ENCODE measurements around the gene WDR27. TPM values are rescaled to one million over a fixed set of nuclear protein-coding genes. Genes with fewer than 3 reads are reported as not detected.

The WDR27 gene
- total RNA-seq, 1 donor from 2014 or later = 128 TPM

GRCh38 chr6:169529931-169530751 is 171.7 kb downstream of the WDR27 start:
- Mint-ChIP-seq H3K4me3 (no peak overlapping the region), H3K27me3 (ENCODE audit: low read depth) (no peaks in the 10 kb centered on the region), H3K27ac (no peak overlapping the region), H3K9me3 (peaks cover 18% of the 10 kb centered on the region), H3K36me3 (peaks cover 14% of the 10 kb centered on the region), H3K4me1 (no peaks in the 10 kb centered on the region)
- TF ChIP-seq CTCF (IDR thresholded peaks at IDR 0.05; ENCODE audit: unreplicated experiment) = no peak
- no peak for DNase-seq (ENCODE audit: low spot score in 2 of 2, unreplicated experiment in 2 of 2)

GRCh38 chr6:169528755-169529154 is 173.1 kb downstream of the WDR27 start:
- H3K4me1 Mint-ChIP-seq = no peaks in the 10 kb centered on the region
- H3K4me3 Mint-ChIP-seq = no peak overlapping the region
- H3K27me3 Mint-ChIP-seq (ENCODE audit: low read depth) = no peaks in the 10 kb centered on the region
- H3K27ac Mint-ChIP-seq = no peak overlapping the region
- H3K36me3 Mint-ChIP-seq = peaks cover 10% of the 10 kb centered on the region
- DNase-seq (ENCODE audit: low spot score in 2 of 2, unreplicated experiment in 2 of 2) = no peak
- peaks cover 18% of the 10 kb centered on the region for H3K9me3 Mint-ChIP-seq
- TF ChIP-seq CTCF (IDR thresholded peaks at IDR 0.05; ENCODE audit: unreplicated experiment) = no peak

- no peak overlapping the region for H3K4me3 Mint-ChIP-seq
- no peak for TF ChIP-seq CTCF (IDR thresholded peaks at IDR 0.05; ENCODE audit: unreplicated experiment)
- peaks cover 3% of the 10 kb centered on the region for H3K36me3 Mint-ChIP-seq
- DNase-seq (ENCODE audit: low spot score in 2 of 2, unreplicated experiment in 2 of 2) = no peak
- no peaks in the 10 kb centered on the region for H3K4me1 Mint-ChIP-seq
- no peak overlapping the region for H3K27ac Mint-ChIP-seq
- H3K9me3 Mint-ChIP-seq = peaks cover 22% of the 10 kb centered on the region
- H3K27me3 Mint-ChIP-seq (ENCODE audit: low read depth) = no peaks in the 10 kb centered on the region
These were observed 174.5 kb downstream of the WDR27 start for GRCh38 chr6:169527306-169527705.

GRCh38 chr6:169521825-169522224 is 180.0 kb downstream of the WDR27 start:
- Mint-ChIP-seq H3K4me1 (no peaks in the 10 kb centered on the region), H3K4me3 (no peak overlapping the region), H3K27me3 (ENCODE audit: low read depth) (no peaks in the 10 kb centered on the region), H3K27ac (no peak overlapping the region), H3K36me3 (peaks cover 18% of the 10 kb centered on the region), H3K9me3 (peaks cover 55% of the 10 kb centered on the region)
- no peak for DNase-seq (ENCODE audit: low spot score in 2 of 2, unreplicated experiment in 2 of 2)
- no peak for TF ChIP-seq CTCF (IDR thresholded peaks at IDR 0.05; ENCODE audit: unreplicated experiment)

- TF ChIP-seq CTCF (IDR thresholded peaks at IDR 0.05; ENCODE audit: unreplicated experiment) = no peak
- Mint-ChIP-seq H3K27ac (no peak overlapping the region), H3K27me3 (ENCODE audit: low read depth) (no peaks in the 10 kb centered on the region), H3K36me3 (peaks cover 16% of the 10 kb centered on the region), H3K4me3 (no peak overlapping the region), H3K4me1 (no peaks in the 10 kb centered on the region), H3K9me3 (peaks cover 53% of the 10 kb centered on the region)
- DNase-seq (ENCODE audit: low spot score in 2 of 2, unreplicated experiment in 2 of 2) = no peak
These were observed 181.7 kb downstream of the WDR27 start for GRCh38 chr6:169520104-169520503.

Measured in mesothelial cell of epicardium (in vitro differentiated cells).